Esophagus squamous epithelium (tissue), 5 donors: ENCODE measurements around the gene CPNE7. TPM values are rescaled to one million over a fixed set of nuclear protein-coding genes. Genes with fewer than 3 reads are reported as not detected.

ENCODE experiments used
- DNase-seq: peaks from one replicate; lab custom pipeline; 2025; lab: John Stamatoyannopoulos, UW
- H3K27ac ChIP-seq, 4 donors: fragments of 200-600 bp; sonication (generic); one replicate each; pipeline ENCODE4 v1.5.1; 2016 to 2019; ENCODE audit warnings: mild to moderate bottlenecking in 1 of 4
- H3K27me3 ChIP-seq, 4 donors: fragments of 200-600 bp; sonication (generic); 1 replicate in 3 of 4; 2 replicates in 1 of 4; pipeline versions ENCODE4 v1.5.1 to v1.6.0; 2017 to 2021; ENCODE audit warnings: antibody characterized with exemption in 1 of 4
- H3K36me3 ChIP-seq, 3 donors: fragments of 200-600 bp; sonication (generic); one replicate each; pipeline ENCODE4 v1.5.1; 2016 to 2019
- H3K4me1 ChIP-seq, 3 donors: fragments of 200-600 bp; sonication (generic); one replicate each; pipeline ENCODE4 v1.5.1; 2017 to 2019
- H3K4me3 ChIP-seq, 4 donors: fragments of 200-600 bp; sonication (generic); 1 replicate in 3 of 4; 2 replicates in 1 of 4; pipeline ENCODE4 v1.5.1; 2016 to 2019; ENCODE audit warnings: mild to moderate bottlenecking in 2 of 4, moderate library complexity in 1 of 4
- H3K9me3 ChIP-seq, 3 donors: fragments of 200-600 bp; sonication (generic); one replicate each; pipeline ENCODE4 v1.5.1; 2016 to 2019
- POLR2A ChIP-seq, 4 donors: fragments of 450-650 bp; IDR thresholded peaks; one replicate each; pipeline ENCODE4 v1.6.1; 2017; ENCODE audit warnings: antibody characterized with exemption in 4 of 4, mild to moderate bottlenecking in 4 of 4, moderate library complexity in 3 of 4
- WGBS, 2 donors: methylation state at CpG; one replicate each; pipeline ENCODE4 v1.1.5; 2018; 5-methylcytosine and 5-hydroxymethylcytosine counted together
- intact Hi-C: fragments of 100-400 bp; cut with DNase I; formaldehyde crosslinking; loops from one replicate; pipeline ENCODE4 v1.15.0; 2022
- total RNA-seq, 4 donors: library from RNA; depleted of rRNA; stranded (reverse); fragments of >200 nt; gene quantifications; one replicate each; pipeline ENCODE4 v1.1.0, GENCODE V29; 2016
- TF ChIP-seq, protein P1 (sequence below), 6 experiments: fragments of 450-650 bp in 4 of 6; fragments of 200-600 bp in 2 of 6; sonication (generic) in 2 of 6; IDR thresholded peaks; one replicate each; pipeline ENCODE4 v1.5.1; 2016 to 2019; ENCODE audit warnings: antibody characterized with exemption in 6 of 6, mild to moderate bottlenecking in 4 of 6, moderate library complexity in 4 of 6
- donor health status: DM: yes; HTN: yes; CAD: no.

CPNE7 gene
- total RNA-seq, 4 donors from 2014 or later = 0.45 to 2.9 (median 2.1) TPM

DNA sequence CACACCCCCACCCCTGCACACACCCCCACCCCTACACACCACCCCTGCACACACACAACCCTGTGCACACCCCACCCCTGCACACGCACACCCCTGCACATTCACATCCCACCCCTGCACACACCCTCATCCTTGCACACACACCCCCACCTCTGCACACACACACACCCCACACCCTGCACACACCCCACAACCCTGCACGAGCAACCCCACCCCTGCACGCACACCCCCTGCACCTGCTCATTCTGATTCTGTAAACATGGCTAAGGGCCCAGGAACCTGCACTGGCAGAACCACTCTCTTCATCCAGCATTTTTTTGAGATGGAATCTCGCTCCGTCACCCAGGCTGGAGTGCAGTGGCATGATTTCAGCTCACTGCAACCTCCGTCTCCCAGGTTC lies 63.8 kb downstream of the CPNE7 start:
- intact Hi-C loops = no loop called here
- Histone ChIP-seq H3K4me1 (peaks cover 0 to 22% (median 8%) of the 10 kb centered on the region in 3 donors), H3K36me3 (peaks cover 0 to 6% (median 0%) of the 10 kb centered on the region in 3 donors), H3K4me3 (no peak overlapping the region), H3K27ac (no peak overlapping the region), H3K9me3 (no peaks in the 10 kb centered on the region), H3K27me3 (peaks cover 0 to 41% (median 0%) of the 10 kb centered on the region in 4 donors)
- no peak for TF ChIP-seq POLR2A (IDR thresholded peaks at IDR 0.05)
- TF ChIP-seq, protein P1, sequence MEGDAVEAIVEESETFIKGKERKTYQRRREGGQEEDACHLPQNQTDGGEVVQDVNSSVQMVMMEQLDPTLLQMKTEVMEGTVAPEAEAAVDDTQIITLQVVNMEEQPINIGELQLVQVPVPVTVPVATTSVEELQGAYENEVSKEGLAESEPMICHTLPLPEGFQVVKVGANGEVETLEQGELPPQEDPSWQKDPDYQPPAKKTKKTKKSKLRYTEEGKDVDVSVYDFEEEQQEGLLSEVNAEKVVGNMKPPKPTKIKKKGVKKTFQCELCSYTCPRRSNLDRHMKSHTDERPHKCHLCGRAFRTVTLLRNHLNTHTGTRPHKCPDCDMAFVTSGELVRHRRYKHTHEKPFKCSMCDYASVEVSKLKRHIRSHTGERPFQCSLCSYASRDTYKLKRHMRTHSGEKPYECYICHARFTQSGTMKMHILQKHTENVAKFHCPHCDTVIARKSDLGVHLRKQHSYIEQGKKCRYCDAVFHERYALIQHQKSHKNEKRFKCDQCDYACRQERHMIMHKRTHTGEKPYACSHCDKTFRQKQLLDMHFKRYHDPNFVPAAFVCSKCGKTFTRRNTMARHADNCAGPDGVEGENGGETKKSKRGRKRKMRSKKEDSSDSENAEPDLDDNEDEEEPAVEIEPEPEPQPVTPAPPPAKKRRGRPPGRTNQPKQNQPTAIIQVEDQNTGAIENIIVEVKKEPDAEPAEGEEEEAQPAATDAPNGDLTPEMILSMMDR (IDR thresholded peaks at IDR 0.05) = no peak
- 56 to 64% methylated on average over 2 to 4 of the region's 6 CpGs for WGBS, 2 donors
- DNase-seq = no peak

DNA sequence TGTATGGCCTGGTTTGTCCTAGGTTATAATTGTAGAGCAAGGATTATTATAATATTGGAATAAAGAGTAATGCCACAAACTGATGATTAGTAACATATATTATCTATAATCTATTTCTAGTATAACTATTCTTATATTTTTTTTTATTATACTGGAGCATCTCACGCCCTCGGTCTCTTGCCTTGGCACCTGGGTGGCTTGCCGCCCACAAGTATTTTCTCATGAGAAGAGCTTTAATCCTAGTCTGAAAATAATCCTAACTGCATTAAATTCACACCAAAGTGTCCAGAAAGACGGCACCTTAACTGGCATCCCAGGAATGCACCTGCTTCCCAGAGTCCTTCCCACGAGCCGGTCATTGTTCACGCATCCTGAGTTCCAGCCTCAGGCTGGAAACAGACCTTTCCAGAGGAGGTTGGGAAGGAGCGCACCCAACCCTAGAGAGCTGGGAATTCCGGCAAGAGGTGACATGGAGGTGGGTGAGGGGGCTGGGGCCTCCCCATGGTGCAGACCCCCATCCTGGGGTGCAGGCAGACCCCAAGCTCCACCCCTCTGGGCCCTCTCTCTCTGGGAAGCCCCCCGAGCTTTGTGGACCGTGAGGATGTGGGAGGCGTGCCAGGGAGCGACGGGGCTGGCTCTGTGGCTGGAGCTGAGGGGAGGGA lies 66.0 kb downstream of the CPNE7 start:
- peak overlapping the region in 3 of 4 donors; percentile 36 to 54 (median 36) for H3K4me3 ChIP-seq
- peaks cover 0 to 22% (median 8%) of the 10 kb centered on the region in 3 donors for H3K4me1 ChIP-seq
- H3K27me3 ChIP-seq = peaks cover 0 to 22% (median 0%) of the 10 kb centered on the region in 4 donors
- no peak overlapping the region for H3K27ac ChIP-seq
- no peak for DNase-seq
- intact Hi-C loops = no loop called here
- no peak for TF ChIP-seq POLR2A (IDR thresholded peaks at IDR 0.05)
- TF ChIP-seq, protein P1 (IDR thresholded peaks at IDR 0.05) = no peak
- whole genome bisulfite sequencing, 2 donors = 14 to 44% methylated on average over 4 to 11 of the region's 14 CpGs
- peaks cover 8 to 28% (median 14%) of the 10 kb centered on the region in 3 donors for H3K36me3 ChIP-seq
- H3K9me3 ChIP-seq = no peaks in the 10 kb centered on the region

DNA sequence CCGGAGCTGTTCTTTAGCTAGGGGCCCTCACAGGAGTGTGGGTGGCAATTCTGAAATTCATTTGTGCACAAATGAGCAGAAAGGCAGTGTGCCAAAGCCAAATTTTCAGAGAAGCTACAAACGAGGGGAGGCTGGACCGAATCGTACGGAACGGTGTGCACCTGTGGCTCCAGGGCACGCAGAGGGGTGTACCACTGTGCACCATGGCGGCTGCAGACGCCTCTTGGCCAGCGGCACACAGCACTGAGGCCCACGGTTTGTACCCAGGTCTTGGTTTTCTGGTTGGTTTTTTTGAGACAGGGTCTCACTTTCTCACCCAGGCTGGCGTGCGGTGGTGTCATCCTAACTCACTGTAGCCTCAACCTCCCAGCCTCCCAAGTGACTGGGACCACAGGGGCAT lies 67.0 kb downstream of the CPNE7 start:
- 56 to 75% methylated on average over 9 to 11 of the region's 13 CpGs for WGBS, 2 donors
- Histone ChIP-seq H3K27me3 (peaks cover 0 to 13% (median 0%) of the 10 kb centered on the region in 4 donors), H3K36me3 (peaks cover 8 to 37% (median 23%) of the 10 kb centered on the region in 3 donors), H3K27ac (no peak overlapping the region), H3K4me3 (no peak overlapping the region), H3K4me1 (peaks cover 0 to 22% (median 8%) of the 10 kb centered on the region in 3 donors), H3K9me3 (no peaks in the 10 kb centered on the region)
- intact Hi-C loops = no loop called here
- TF ChIP-seq, protein P1 (IDR thresholded peaks at IDR 0.05) = no peak
- no peak for TF ChIP-seq POLR2A (IDR thresholded peaks at IDR 0.05)
- DNase-seq = no peak

DNA sequence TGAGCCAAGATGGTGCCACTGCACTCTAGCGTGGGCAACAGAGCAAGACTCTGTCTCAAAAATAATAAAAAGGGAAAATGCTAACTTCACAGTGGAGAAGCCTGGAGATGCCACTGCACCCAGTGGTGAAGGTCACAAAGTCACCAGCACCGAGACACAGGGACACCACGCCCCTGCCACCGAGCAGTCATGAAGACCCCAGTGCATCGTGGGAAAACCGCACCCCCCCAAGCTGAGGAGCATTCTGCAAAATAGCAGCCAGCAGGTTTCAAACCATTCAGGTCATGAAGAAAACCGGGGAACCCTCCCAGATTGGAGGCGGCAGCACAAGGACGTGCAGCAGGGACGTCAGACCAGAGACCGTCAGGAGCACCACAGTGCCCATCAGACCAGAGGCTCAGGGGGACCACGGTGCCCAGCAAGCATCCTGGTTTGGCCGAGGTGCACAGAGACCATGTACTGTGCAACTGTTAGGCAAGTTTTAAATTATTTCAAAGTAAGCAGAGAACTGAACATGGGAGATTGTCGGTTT lies 68.3 kb downstream of the CPNE7 start:
- Histone ChIP-seq H3K4me1 (peaks cover 0 to 22% (median 8%) of the 10 kb centered on the region in 3 donors), H3K4me3 (no peak overlapping the region), H3K36me3 (peaks cover 8 to 44% (median 23%) of the 10 kb centered on the region in 3 donors), H3K27ac (no peak overlapping the region), H3K27me3 (peaks cover 0 to 8% (median 0%) of the 10 kb centered on the region in 4 donors), H3K9me3 (no peaks in the 10 kb centered on the region)
- WGBS, 2 donors = 56 to 83% methylated on average over 6 to 7 of the region's 14 CpGs
- no peak for DNase-seq
- intact Hi-C loops = no loop called here
- TF ChIP-seq POLR2A (IDR thresholded peaks at IDR 0.05) = no peak
- TF ChIP-seq, protein P1 (IDR thresholded peaks at IDR 0.05) = no peak

DNA sequence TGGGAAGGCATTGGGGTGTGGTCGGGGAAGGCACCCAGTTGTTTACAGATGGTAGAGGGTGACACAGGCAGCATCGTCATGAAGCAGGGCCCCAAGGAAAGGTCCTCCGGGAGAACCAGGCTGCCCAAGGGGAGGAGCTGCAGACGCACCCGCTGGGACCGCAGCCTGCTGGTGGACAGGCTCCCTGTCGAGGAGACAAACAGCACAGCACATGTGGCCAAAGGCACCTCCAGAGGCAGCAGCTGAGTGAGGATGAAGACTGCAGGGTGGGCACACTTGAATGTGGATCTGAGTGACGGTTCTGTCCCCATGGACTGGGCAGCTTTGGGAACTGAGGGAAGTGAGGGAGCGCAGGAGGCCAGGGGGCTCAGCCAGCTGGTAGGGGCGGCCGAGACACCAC lies 69.6 kb downstream of the CPNE7 start:
- no peaks in the 10 kb centered on the region for H3K9me3 ChIP-seq
- peaks cover 0 to 15% (median 8%) of the 10 kb centered on the region in 3 donors for H3K4me1 ChIP-seq
- 88 to 92% methylated on average over 4 of the region's 11 CpGs for WGBS, 2 donors
- H3K36me3 ChIP-seq = peaks cover 8 to 57% (median 23%) of the 10 kb centered on the region in 3 donors
- H3K27ac ChIP-seq = no peak overlapping the region
- intact Hi-C loops = no loop called here
- no peak for TF ChIP-seq POLR2A (IDR thresholded peaks at IDR 0.05)
- TF ChIP-seq, protein P1 (IDR thresholded peaks at IDR 0.05) = no peak
- H3K27me3 ChIP-seq = peaks cover 0 to 6% (median 0%) of the 10 kb centered on the region in 4 donors
- no peak for DNase-seq
- no peak overlapping the region for H3K4me3 ChIP-seq
